Measurements from ENCODE around the gene HLF. TPM values are rescaled to one million over a fixed set of nuclear protein-coding genes. Genes with fewer than 3 reads are reported as not detected.

Gene HLF
- polyA plus RNA-seq, 2 donors = 6.4 to 12.7 TPM

DNA sequence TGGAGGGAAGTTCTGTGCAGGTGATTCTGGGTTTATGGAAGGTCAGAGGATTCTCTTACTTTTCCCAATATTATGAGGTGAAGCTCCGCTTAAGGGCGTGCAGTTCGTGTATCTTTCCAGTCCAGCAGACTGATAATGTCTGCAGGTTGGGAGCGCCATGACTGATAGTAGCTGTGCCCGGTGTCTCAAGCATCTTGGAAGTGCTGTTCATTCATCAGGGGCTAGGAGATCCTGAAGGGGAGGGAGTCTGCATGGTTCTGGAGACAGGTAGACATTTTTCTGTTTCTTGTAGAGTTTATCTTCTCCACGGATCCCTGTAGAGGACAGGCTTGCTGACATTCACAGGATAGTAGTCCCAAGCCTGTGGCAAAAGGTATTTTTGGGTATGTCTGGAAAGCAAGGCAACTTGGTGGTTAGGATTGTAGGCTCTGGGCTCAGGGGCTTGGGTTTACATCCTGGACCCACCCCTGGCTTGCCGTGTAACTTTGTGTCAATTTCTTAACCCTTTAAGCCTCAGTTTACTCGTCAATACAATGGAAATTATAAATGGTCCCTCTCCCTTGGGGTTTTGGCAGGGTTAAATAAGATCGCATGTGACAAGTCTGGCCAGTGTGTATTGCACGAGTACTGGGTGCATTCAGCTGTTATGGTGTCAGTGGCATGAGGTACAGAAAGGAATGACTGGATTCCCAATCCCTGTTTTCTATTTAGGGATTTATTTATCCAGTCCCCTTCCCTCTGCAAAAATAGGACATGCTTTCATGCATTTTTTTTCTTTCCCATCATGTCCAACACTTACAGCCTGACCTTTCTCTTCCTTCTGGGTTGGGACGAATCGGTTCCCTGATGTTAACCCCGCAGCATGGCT, 8.2 kb downstream of the HLF start:
- H3K27ac ChIP-seq (ENCODE audit: low read depth in 2 of 2, low read length in 1 of 2) = peak overlapping the region; percentile 76 to 91
- no peak overlapping the region for H3K4me3 ChIP-seq (ENCODE audit: low read depth in 1 of 2, low read length in 2 of 2)
- peaks cover 4 to 6% of the 10 kb centered on the region in 2 donors for H3K4me1 ChIP-seq (ENCODE audit: control insufficient read depth in 2 of 2, insufficient read depth in 2 of 2, low read length in 1 of 2)
- WGBS, 2 donors = 44 to 57% methylated on average over 13 of the region's 13 CpGs
- no peaks in the 10 kb centered on the region for H3K9me3 ChIP-seq (ENCODE audit: control insufficient read depth in 2 of 2, insufficient read depth in 1 of 2, low read depth in 1 of 2, low read length in 1 of 2)
- H3K27me3 ChIP-seq (ENCODE audit: control insufficient read depth in 1 of 2, insufficient read depth in 2 of 2, low read length in 2 of 2) = no peaks in the 10 kb centered on the region
- peaks cover 0 to 3% of the 10 kb centered on the region in 2 donors for H3K36me3 ChIP-seq (ENCODE audit: control insufficient read depth in 2 of 2, insufficient read depth in 2 of 2, low read length in 1 of 2)

DNA sequence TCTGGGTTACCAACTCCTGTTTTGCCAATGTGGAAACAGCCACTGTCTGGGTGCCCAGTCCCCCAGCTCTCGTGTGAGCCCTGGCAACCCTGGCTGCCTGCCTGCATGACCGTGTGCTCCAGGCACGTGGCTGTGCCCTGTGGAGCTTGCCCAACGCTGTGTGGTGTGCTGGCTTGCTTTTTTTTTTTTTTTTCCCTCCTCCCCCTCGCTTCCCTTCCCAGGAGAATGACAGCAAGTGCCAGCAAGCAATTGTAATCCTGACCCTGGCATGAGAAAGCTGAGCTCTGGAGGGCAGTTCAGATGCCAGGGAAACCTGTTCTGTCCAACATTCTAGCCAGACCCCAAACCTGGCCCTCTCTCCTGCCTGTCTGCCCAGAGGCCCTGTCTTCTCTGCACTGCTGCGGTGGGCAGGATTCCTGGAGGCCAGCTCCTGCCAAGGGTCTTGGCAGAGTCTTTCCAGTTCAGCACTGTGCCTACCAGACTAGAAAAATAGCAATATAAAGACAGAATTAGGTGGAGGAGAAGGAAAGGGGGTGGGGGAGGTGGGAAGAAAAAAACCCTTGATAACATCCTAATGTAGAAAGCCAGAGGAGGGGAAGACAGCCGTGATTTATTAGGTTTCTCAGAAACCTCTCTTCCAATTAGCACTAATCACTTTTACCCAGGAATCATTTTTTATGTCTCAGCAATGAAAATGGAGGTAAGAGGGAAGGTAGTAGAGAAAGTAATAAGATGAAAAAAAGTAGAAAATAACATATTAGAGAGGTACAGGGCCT, 9.0 kb downstream of the HLF start:
- peaks cover 4 to 9% of the 10 kb centered on the region in 2 donors for H3K4me1 ChIP-seq (ENCODE audit: control insufficient read depth in 2 of 2, insufficient read depth in 2 of 2, low read length in 1 of 2)

DNA sequence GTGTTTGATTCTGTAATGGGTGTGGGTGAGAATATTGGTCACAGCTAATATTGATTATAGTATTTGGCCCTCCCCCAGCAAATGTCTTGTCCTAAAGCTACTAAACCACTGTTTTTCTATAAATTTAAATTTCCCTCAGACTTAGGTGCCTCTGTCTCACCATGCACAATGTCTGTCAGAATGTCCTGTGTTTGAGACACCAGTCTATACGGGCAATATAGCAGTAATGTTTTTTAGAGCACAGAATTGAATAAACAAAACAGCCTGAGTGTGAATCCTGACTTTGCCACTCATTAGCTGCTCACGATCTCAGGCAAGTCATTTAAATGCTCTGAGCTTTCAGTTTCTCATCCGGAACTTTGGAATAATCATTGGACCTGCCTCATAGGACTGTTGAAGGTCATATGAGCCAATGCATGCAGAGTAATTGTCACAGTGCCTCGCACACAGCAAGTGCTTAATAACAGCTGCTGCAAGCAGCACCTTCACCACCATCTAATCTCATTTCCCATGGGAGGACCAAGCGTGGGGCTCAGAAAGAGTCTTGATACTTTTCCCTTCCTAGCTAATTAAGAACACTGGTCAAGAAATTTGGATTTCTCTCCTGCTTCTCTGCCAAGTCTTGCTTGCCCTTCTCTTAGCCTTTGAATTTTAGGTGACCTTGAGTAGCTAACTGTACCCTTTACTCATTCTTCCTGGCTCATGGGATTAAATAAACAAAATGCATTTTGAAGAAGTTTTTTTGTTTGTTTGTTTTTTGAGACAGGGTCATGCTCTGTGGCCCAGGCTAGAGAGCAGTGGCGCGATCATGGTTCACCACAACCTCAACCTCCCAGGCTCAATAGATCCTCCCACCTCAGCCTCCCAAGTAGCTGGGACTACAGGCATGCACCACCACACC, 9.8 kb downstream of the HLF start:
- no peak overlapping the region for H3K4me3 ChIP-seq (ENCODE audit: low read depth in 1 of 2, low read length in 2 of 2)
- no peaks in the 10 kb centered on the region for H3K27me3 ChIP-seq (ENCODE audit: control insufficient read depth in 1 of 2, insufficient read depth in 2 of 2, low read length in 2 of 2)
- H3K27ac ChIP-seq (ENCODE audit: low read depth in 2 of 2, low read length in 1 of 2) = peak overlapping the region in 1 of 2 donors; percentile 47
- 60 to 67% methylated on average over 7 of the region's 7 CpGs for WGBS, 2 donors
- no peaks in the 10 kb centered on the region for H3K36me3 ChIP-seq (ENCODE audit: control insufficient read depth in 2 of 2, insufficient read depth in 2 of 2, low read length in 1 of 2)
- peaks cover 4 to 9% of the 10 kb centered on the region in 2 donors for H3K4me1 ChIP-seq (ENCODE audit: control insufficient read depth in 2 of 2, insufficient read depth in 2 of 2, low read length in 1 of 2)
- H3K9me3 ChIP-seq (ENCODE audit: control insufficient read depth in 2 of 2, insufficient read depth in 1 of 2, low read depth in 1 of 2, low read length in 1 of 2) = no peaks in the 10 kb centered on the region

More for the DNA sequence above, 9.0 kb downstream of the HLF start:
- Histone ChIP-seq H3K36me3 (ENCODE audit: control insufficient read depth in 2 of 2, insufficient read depth in 2 of 2, low read length in 1 of 2) (peaks cover 0 to 3% of the 10 kb centered on the region in 2 donors), H3K9me3 (ENCODE audit: control insufficient read depth in 2 of 2, insufficient read depth in 1 of 2, low read depth in 1 of 2, low read length in 1 of 2) (no peaks in the 10 kb centered on the region), H3K4me3 (ENCODE audit: low read depth in 1 of 2, low read length in 2 of 2) (no peak overlapping the region), H3K27ac (ENCODE audit: low read depth in 2 of 2, low read length in 1 of 2) (peak overlapping the region; percentile 76 to 91), H3K27me3 (ENCODE audit: control insufficient read depth in 1 of 2, insufficient read depth in 2 of 2, low read length in 2 of 2) (no peaks in the 10 kb centered on the region)
- 18 to 21% methylated on average over 7 of the region's 7 CpGs for WGBS, 2 donors

DNA sequence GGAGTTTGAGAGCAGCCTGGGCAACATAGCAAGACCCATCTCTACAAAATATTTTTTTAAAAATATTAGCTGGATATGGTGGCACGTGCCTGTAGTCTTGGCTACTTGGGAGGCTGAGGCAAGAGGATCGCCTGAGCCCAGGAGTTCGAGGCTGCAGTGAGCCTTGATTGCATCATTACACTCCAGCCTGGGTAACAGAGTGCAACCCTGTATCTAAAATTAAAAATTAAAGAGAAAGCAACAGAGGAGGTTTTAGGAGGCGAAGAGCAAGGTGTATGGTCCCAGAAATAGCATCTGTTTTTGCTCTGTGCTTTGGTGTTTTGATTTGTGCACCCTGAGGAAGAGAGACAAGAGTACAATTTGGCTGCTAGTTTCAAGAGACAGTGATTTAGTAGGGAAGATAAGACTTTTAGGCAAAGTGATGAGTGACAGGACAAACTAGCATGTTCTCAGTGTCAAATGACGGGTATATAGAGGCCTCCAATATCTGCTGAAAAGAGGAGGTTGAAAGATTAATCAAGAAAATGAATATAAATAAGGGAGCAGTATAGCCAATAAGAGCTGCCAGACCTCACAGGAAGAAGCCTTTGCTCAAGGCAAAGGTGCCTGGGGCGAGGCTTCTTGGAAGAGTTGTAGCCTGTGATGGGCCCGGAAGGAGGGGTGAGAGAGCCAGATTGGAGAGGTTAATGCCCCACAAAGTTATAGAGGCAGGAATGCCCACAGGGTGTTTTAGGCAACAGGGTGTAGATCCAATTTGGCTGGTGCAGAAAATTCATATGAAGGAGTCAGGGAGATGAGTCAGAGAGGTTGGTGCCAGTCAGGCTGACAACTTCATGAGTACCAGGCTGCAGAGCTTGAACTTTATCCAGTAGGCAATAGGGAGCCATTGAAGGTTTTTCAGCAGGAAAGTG, 11.4 kb downstream of the HLF start:
- Histone ChIP-seq H3K4me3 (ENCODE audit: low read depth in 1 of 2, low read length in 2 of 2) (no peak overlapping the region), H3K36me3 (ENCODE audit: control insufficient read depth in 2 of 2, insufficient read depth in 2 of 2, low read length in 1 of 2) (no peaks in the 10 kb centered on the region), H3K27ac (ENCODE audit: low read depth in 2 of 2, low read length in 1 of 2) (peak overlapping the region; percentile 47 to 70), H3K4me1 (ENCODE audit: control insufficient read depth in 2 of 2, insufficient read depth in 2 of 2, low read length in 1 of 2) (peaks cover 4 to 9% of the 10 kb centered on the region in 2 donors), H3K9me3 (ENCODE audit: control insufficient read depth in 2 of 2, insufficient read depth in 1 of 2, low read depth in 1 of 2, low read length in 1 of 2) (no peaks in the 10 kb centered on the region), H3K27me3 (ENCODE audit: control insufficient read depth in 1 of 2, insufficient read depth in 2 of 2, low read length in 2 of 2) (no peaks in the 10 kb centered on the region)
- 61 to 73% methylated on average over 7 of the region's 7 CpGs for WGBS, 2 donors

DNA sequence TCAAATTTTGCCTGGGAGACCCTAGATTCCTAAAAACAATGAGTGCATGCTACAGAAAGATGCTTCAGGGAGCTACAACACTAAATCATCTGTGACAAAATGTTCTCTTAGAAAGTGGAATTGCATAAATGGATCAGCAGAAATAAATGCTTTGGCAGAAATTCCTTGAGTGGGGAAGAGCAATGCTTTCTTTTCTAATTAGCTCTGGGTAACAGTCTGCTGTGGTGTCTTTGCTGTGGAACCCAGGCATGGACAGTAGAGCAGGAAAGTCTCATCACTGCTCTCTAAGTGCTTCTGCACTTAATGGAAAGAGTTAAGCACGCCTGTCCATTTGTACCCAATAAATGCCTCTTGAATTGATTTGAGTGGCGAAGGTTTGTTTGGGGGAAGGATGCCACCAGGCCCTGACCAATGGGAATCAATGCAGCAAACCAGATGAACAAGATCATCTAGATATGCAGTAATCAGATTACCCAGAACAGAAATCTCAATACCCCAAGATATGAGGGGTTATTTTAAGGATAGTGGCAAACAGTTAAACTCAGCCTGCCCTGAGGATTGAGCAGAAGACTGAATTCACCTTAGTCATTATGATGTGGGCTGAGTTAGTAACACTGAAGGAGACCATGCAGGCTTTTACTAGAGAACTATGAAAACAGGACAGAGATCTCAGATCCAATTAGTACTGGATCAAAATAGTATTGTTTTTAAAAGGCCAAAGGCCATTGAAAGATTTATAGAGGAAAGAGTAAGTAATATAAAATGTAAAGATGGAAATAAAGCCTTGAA, 13.6 kb downstream of the HLF start:
- Histone ChIP-seq H3K27me3 (ENCODE audit: control insufficient read depth in 1 of 2, insufficient read depth in 2 of 2, low read length in 2 of 2) (no peaks in the 10 kb centered on the region), H3K4me3 (ENCODE audit: low read depth in 1 of 2, low read length in 2 of 2) (no peak overlapping the region), H3K9me3 (ENCODE audit: control insufficient read depth in 2 of 2, insufficient read depth in 1 of 2, low read depth in 1 of 2, low read length in 1 of 2) (no peaks in the 10 kb centered on the region), H3K4me1 (ENCODE audit: control insufficient read depth in 2 of 2, insufficient read depth in 2 of 2, low read length in 1 of 2) (peaks cover 4 to 11% of the 10 kb centered on the region in 2 donors), H3K36me3 (ENCODE audit: control insufficient read depth in 2 of 2, insufficient read depth in 2 of 2, low read length in 1 of 2) (no peaks in the 10 kb centered on the region), H3K27ac (ENCODE audit: low read depth in 2 of 2, low read length in 1 of 2) (peak overlapping the region in 1 of 2 donors; percentile 4)
- WGBS, 2 donors = 59 to 63% methylated on average over 2 of the region's 2 CpGs

DNA sequence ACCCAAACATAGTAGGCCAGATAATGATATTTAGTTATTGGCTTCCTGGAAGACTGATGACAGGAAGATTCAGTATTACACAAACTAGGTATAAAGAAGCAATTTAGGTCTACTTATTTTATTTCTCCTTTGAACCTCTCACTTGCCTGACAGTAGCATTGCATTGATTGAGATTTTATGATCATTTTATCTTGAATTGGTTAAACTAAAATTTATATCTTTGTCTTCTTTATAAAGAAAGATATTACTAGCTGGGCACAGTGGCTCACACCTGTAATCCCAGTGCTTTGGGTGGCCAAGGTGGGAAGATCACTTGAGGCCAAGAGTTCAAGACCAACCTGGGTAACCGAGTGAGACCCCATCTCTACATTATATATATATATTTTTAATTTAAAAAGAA, 14.4 kb downstream of the HLF start:
- H3K4me1 ChIP-seq (ENCODE audit: control insufficient read depth in 2 of 2, insufficient read depth in 2 of 2, low read length in 1 of 2) = peaks cover 4 to 12% of the 10 kb centered on the region in 2 donors
- no peaks in the 10 kb centered on the region for H3K36me3 ChIP-seq (ENCODE audit: control insufficient read depth in 2 of 2, insufficient read depth in 2 of 2, low read length in 1 of 2)
- H3K27me3 ChIP-seq (ENCODE audit: control insufficient read depth in 1 of 2, insufficient read depth in 2 of 2, low read length in 2 of 2) = no peaks in the 10 kb centered on the region
- H3K27ac ChIP-seq (ENCODE audit: low read depth in 2 of 2, low read length in 1 of 2) = no peak overlapping the region
- H3K9me3 ChIP-seq (ENCODE audit: control insufficient read depth in 2 of 2, insufficient read depth in 1 of 2, low read depth in 1 of 2, low read length in 1 of 2) = no peaks in the 10 kb centered on the region
- no peak overlapping the region for H3K4me3 ChIP-seq (ENCODE audit: low read depth in 1 of 2, low read length in 2 of 2)
- 93 to 94% methylated on average over 1 of the region's 1 CpG for WGBS, 2 donors

DNA sequence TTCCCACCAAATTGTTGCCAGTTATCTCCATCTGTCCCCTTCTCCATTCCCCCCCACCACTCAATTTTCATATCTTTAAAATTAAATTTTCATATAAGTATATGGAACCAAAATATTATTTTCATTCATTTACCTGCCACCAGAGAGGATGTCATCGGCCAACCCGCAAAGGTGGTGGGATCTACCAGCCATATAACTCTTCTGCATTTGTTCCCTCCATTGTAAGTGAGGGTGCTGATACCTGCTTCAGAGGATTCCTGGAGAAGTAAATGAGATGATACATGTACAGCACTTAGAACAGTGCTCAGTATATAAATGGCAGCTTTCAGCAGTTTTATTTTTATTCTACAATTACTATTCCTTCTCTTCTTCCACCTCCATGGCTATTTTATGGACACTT, 15.0 kb downstream of the HLF start:
- H3K4me1 ChIP-seq (ENCODE audit: control insufficient read depth in 2 of 2, insufficient read depth in 2 of 2, low read length in 1 of 2) = peaks cover 8 to 17% of the 10 kb centered on the region in 2 donors
- no peaks in the 10 kb centered on the region for H3K36me3 ChIP-seq (ENCODE audit: control insufficient read depth in 2 of 2, insufficient read depth in 2 of 2, low read length in 1 of 2)
- no peak overlapping the region for H3K4me3 ChIP-seq (ENCODE audit: low read depth in 1 of 2, low read length in 2 of 2)
- H3K27me3 ChIP-seq (ENCODE audit: control insufficient read depth in 1 of 2, insufficient read depth in 2 of 2, low read length in 2 of 2) = no peaks in the 10 kb centered on the region
- no peaks in the 10 kb centered on the region for H3K9me3 ChIP-seq (ENCODE audit: control insufficient read depth in 2 of 2, insufficient read depth in 1 of 2, low read depth in 1 of 2, low read length in 1 of 2)
- 99 to 100% methylated on average over 2 of the region's 2 CpGs for whole genome bisulfite sequencing, 2 donors
- no peak overlapping the region for H3K27ac ChIP-seq (ENCODE audit: low read depth in 2 of 2, low read length in 1 of 2)

DNA sequence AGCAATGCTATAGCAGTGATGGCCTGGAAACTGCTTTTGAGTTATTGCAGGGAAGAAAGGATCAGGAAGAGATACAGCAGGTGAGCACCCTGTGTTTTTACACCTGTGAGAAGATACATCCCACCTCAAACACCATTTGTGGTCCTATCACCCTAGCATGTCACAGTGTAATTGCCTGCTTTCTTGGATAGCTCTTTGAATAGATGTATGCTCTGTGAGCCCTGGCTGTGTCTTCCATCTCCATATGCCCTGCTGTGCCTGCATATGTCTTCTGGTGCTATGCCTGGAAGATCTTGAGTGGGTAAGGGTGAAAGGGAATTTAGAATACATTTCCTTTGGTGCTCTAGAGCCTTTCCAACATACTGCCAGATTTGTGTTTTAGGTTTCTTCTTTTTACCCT, 15.5 kb downstream of the HLF start:
- Histone ChIP-seq H3K4me1 (ENCODE audit: control insufficient read depth in 2 of 2, insufficient read depth in 2 of 2, low read length in 1 of 2) (peaks cover 8 to 21% of the 10 kb centered on the region in 2 donors), H3K4me3 (ENCODE audit: low read depth in 1 of 2, low read length in 2 of 2) (no peak overlapping the region), H3K27me3 (ENCODE audit: control insufficient read depth in 1 of 2, insufficient read depth in 2 of 2, low read length in 2 of 2) (no peaks in the 10 kb centered on the region), H3K36me3 (ENCODE audit: control insufficient read depth in 2 of 2, insufficient read depth in 2 of 2, low read length in 1 of 2) (no peaks in the 10 kb centered on the region), H3K27ac (ENCODE audit: low read depth in 2 of 2, low read length in 1 of 2) (no peak overlapping the region), H3K9me3 (ENCODE audit: control insufficient read depth in 2 of 2, insufficient read depth in 1 of 2, low read depth in 1 of 2, low read length in 1 of 2) (no peaks in the 10 kb centered on the region)

Measured in esophagus (tissue), 2 donors.